HCT116 (cell line): Measurements from ENCODE around the gene SMS. TPM values are rescaled to one million over a fixed set of nuclear protein-coding genes. Genes with fewer than 3 reads are reported as not detected.

Source experiments
- ATAC-seq: fragments of 200-7000 bp; cut with Tn5 transposase; 2 replicates; pipeline ENCODE4 v1.9.1; 2020; ENCODE audit warnings: mild to moderate bottlenecking, moderate library complexity
- BruUV-seq: library from RNA; stranded (reverse); fragments of 400-500 nt; replicated peaks from 2 replicates; lab custom pipeline; 2021; lab: Mats Ljungman, UMichigan
- CTCF ChIA-PET: fragments of 300-600 bp; sonication (Branson Sonifier 250); formaldehyde crosslinking; loops from one replicate; lab custom pipeline; 2021; ENCODE audit warnings: antibody characterized with exemption; lab: Charles Lee
- POLR2A ChIA-PET: fragments of 300-600, 350-600 bp; sonication (Branson Sonifier 250); formaldehyde crosslinking; loops from one replicate; lab custom pipeline; 2021; ENCODE audit warnings: antibody characterized with exemption; lab: Charles Lee
- RAD21 ChIA-PET, 2 experiments: fragments of 300-600 bp; sonication (Branson Sonifier 250); formaldehyde crosslinking; loops; one replicate each; lab custom pipeline; 2023; ENCODE audit warnings: low total read pairs in 2 of 2; ENCODE audit not compliant: uncharacterized antibody in 2 of 2, unreplicated experiment in 2 of 2, low non-redundant PET in 1 of 2; lab: Charles Lee
- DNase-seq: peaks from one replicate; pipeline ENCODE4 v3.0.0-alpha.2; 2010; ENCODE audit warnings: low read depth, low spot score
- H2AFZ ChIP-seq: fragments of 200-600 bp; shearing (Covaris generic), sonication (generic); 2 replicates; pipeline ENCODE4 v1.6.1; 2017; ENCODE audit warnings: low read depth, mixed run types, mixed read lengths, antibody characterized with exemption, low read length; ENCODE audit not compliant: poor library complexity, severe bottlenecking
- H3K27ac ChIP-seq: 2 replicates; pipeline ENCODE4 v1.5.1; 2012; ENCODE audit warnings: low read depth, low read length
- H3K27me3 ChIP-seq: fragments of 200-600 bp; sonication (generic); 2 replicates; pipeline ENCODE4 v1.6.1; 2016; ENCODE audit warnings: mixed run types, low read length, mixed read lengths; ENCODE audit not compliant: insufficient read depth
- H3K36me3 ChIP-seq, 2 experiments: fragments of 200-500 bp in 1 of 2; fragments of 200-600 bp in 1 of 2; sonication (Bioruptor generic) in 1 of 2; sonication (generic) in 1 of 2; 2 replicates each; pipeline versions ENCODE4 v1.5.1 to v1.6.1; 2014 to 2016; ENCODE audit warnings: low read length in 2 of 2, inconsistent platforms in 1 of 2, mixed read lengths in 1 of 2, mixed run types in 1 of 2; ENCODE audit not compliant: insufficient read depth in 2 of 2, control insufficient read depth in 1 of 2
- H3K4me1 ChIP-seq, 2 experiments: fragments of 200-600 bp in 1 of 2; sonication (generic) in 1 of 2; 2 replicates each; pipeline versions ENCODE4 v1.5.1 to v1.6.1; 2012 to 2017; ENCODE audit warnings: low read length in 2 of 2, inconsistent platforms in 1 of 2, mild to moderate bottlenecking in 1 of 2, mixed read lengths in 1 of 2, mixed run types in 1 of 2, moderate library complexity in 1 of 2; ENCODE audit not compliant: insufficient read depth in 2 of 2, control insufficient read depth in 1 of 2
- H3K4me2 ChIP-seq: fragments of 200-600 bp; sonication (generic); 2 replicates; pipeline ENCODE4 v1.6.1; 2017; ENCODE audit warnings: mixed run types, low read length, mixed read lengths
- H3K4me3 ChIP-seq, 2 experiments: fragments of 200-600 bp in 1 of 2; sonication (generic) in 1 of 2; replicated peaks in 1 of 2; 2 replicates each; pipeline ENCODE4 v1.5.1; 2011 to 2016; ENCODE audit warnings: low read length in 2 of 2, control low read depth in 1 of 2, low read depth in 1 of 2, mild to moderate bottlenecking in 1 of 2, mixed read lengths in 1 of 2, mixed run types in 1 of 2
- H3K79me2 ChIP-seq: fragments of 200-600 bp; sonication (generic); 2 replicates; pipeline ENCODE4 v1.6.1; 2017; ENCODE audit warnings: mild to moderate bottlenecking, mixed run types, low read length, moderate library complexity, mixed read lengths; ENCODE audit not compliant: insufficient read depth
- H3K9ac ChIP-seq: fragments of 200-600 bp; sonication (generic); 2 replicates; pipeline ENCODE4 v1.6.1; 2016; ENCODE audit warnings: low read length, mixed read lengths
- H3K9me2 ChIP-seq: fragments of 200-600 bp; sonication (generic), shearing (Covaris generic); 2 replicates; pipeline ENCODE4 v1.6.1; 2017; ENCODE audit warnings: mixed run types, mild to moderate bottlenecking, moderate library complexity; ENCODE audit not compliant: insufficient read depth
- H3K9me3 ChIP-seq, 2 experiments: fragments of 200-500 bp in 1 of 2; fragments of 200-600 bp in 1 of 2; sonication (Bioruptor generic) in 1 of 2; sonication (generic) in 1 of 2; 2 replicates each; pipeline ENCODE4 v1.6.1; 2014 to 2017; ENCODE audit warnings: low read length in 2 of 2, mixed read lengths in 2 of 2, inconsistent platforms in 1 of 2, low read depth in 1 of 2, mild to moderate bottlenecking in 1 of 2, mixed run types in 1 of 2, moderate library complexity in 1 of 2; ENCODE audit not compliant: control insufficient read depth in 1 of 2, insufficient read depth in 1 of 2
- H4K20me1 ChIP-seq: fragments of 200-600 bp; sonication (generic), shearing (Covaris generic); 2 replicates; pipeline ENCODE4 v1.6.1; 2017; ENCODE audit warnings: mixed run types, mild to moderate bottlenecking, moderate library complexity; ENCODE audit not compliant: insufficient read depth
- EGR1 ChIP-seq: IDR thresholded peaks from 2 replicates; pipeline ENCODE4 v1.6.1; 2012; ENCODE audit warnings: low read depth
- ELF1 ChIP-seq: IDR thresholded peaks from 2 replicates; pipeline ENCODE4 v1.6.1; 2012; ENCODE audit warnings: low read depth, borderline replicate concordance
- EZH2 ChIP-seq: fragments of 200-600 bp; sonication (generic); IDR thresholded peaks from 2 replicates; pipeline ENCODE4 v1.6.1; 2017; ENCODE audit warnings: antibody characterized with exemption, mixed run types
- EZH2phosphoT487 ChIP-seq: fragments of 200-600 bp; IDR thresholded peaks from 2 replicates; pipeline ENCODE4 v1.6.1; 2018; ENCODE audit warnings: antibody characterized with exemption, borderline replicate concordance
- FOSL1 ChIP-seq: IDR thresholded peaks from 2 replicates; pipeline ENCODE4 v1.6.1; 2012; ENCODE audit warnings: low read depth
- JUND ChIP-seq: IDR thresholded peaks from 2 replicates; pipeline ENCODE4 v1.6.1; 2012
- POLR2A ChIP-seq: IDR thresholded peaks from 2 replicates; pipeline ENCODE4 v1.7.0; 2011; ENCODE audit warnings: borderline replicate concordance; ENCODE audit not compliant: insufficient read depth, insufficient read length; ENCODE audit errors: extremely low read depth
- POLR2AphosphoS5 ChIP-seq: IDR thresholded peaks from 2 replicates; pipeline ENCODE4 v1.6.1; 2011; ENCODE audit warnings: mild to moderate bottlenecking, low read depth, low read length, moderate library complexity
- RAD21 ChIP-seq: IDR thresholded peaks from 2 replicates; pipeline ENCODE4 v1.6.1; 2012; ENCODE audit warnings: low read depth, mild to moderate bottlenecking
- SIN3A ChIP-seq: IDR thresholded peaks from 2 replicates; pipeline ENCODE4 v1.6.1; 2012; ENCODE audit warnings: low read depth
- TCF7L2 ChIP-seq: IDR thresholded peaks from 2 replicates; pipeline ENCODE4 v1.7.0; 2011; ENCODE audit warnings: borderline replicate concordance, inconsistent platforms; ENCODE audit not compliant: insufficient read depth, insufficient read length; ENCODE audit errors: extremely low read depth
- YY1 ChIP-seq: IDR thresholded peaks from 2 replicates; pipeline ENCODE4 v1.6.1; 2011; ENCODE audit warnings: low read length, low read depth, moderate library complexity, mild to moderate bottlenecking; ENCODE audit not compliant: insufficient replicate concordance; ENCODE audit errors: extremely low read depth
- ZFX ChIP-seq: fragments of 450-650 bp; IDR thresholded peaks from 2 replicates; pipeline ENCODE4 v1.6.1; 2017
- intact Hi-C: fragments of 100-400 bp; cut with micrococcal nuclease; formaldehyde crosslinking; loops from 2 replicates; pipeline ENCODE4 v1.10.0; 2022
- total RNA-seq: library from RNA; stranded (reverse); gene quantifications from one replicate; pipeline ENCODE4 v1.2.1, GENCODE V29; 2021; ENCODE audit not compliant: unreplicated experiment
- TF ChIP-seq, protein P1 (sequence below): IDR thresholded peaks from 2 replicates; pipeline ENCODE4 v1.6.1; 2012; ENCODE audit warnings: low read depth
- TF ChIP-seq, protein P2 (sequence below): IDR thresholded peaks from 2 replicates; pipeline ENCODE4 v1.6.1; 2012

The SMS gene
- total RNA-seq, 1 experiment from 2014 or later: 164 TPM

DNA sequence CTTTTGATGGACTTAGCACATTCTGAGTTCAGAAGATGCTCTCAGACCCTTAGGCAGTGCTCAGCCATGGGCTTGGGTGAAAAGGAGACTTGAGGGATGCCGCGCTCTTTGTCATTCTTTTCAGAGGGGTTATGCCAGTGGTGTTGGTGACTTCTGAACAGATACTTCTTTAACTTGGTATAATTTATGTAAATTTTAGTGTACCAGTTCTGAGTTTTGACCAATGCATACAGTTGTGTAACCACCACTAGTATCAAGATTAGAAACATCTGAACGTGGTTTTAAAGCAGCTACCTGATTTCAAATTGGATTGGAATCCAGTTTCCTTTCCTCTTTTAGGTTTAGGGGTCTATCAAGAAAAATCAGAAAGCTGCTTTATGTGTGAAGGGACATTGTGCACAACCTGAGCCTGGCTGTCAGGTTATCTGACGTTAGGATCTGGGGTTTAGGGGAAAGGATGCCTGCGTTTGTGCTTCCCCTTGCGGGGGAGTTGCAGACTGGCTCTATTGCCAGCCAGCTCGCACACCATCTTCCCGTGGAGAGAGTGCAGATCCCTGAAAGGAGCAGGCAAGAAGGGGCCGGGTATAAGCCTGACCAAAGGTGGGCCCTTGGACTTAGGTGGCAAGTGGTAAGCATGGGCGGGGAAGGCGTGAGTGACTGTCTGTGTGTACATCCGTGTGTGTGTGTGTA is 19.0 kb downstream of the SMS start:
- H3K79me2 ChIP-seq: peaks cover 98% of the 10 kb centered on the region
- CTCF ChIA-PET: no interaction called here
- H3K9me3 ChIP-seq: no peaks in the 10 kb centered on the region
- H2AFZ ChIP-seq: no peak overlapping the region
- no peak overlapping the region for H3K4me2 ChIP-seq
- H3K4me3 ChIP-seq: no peak overlapping the region
- DNase-seq (no peak), ATAC-seq (no peak)
- no TSS peak for BruUV-seq
- RAD21 ChIA-PET: no interaction called here
- TF ChIP-seq POLR2AphosphoS5: no peak
- TF ChIP-seq ZFX: no peak
- TF ChIP-seq TCF7L2: no peak
- no peak for TF ChIP-seq YY1
- TF ChIP-seq EZH2phosphoT487: no peak
- no peak for TF ChIP-seq SIN3A
- TF ChIP-seq ELF1: no peak
- no peak for TF ChIP-seq EGR1
- no peak for TF ChIP-seq RAD21
- TF ChIP-seq, protein P1, sequence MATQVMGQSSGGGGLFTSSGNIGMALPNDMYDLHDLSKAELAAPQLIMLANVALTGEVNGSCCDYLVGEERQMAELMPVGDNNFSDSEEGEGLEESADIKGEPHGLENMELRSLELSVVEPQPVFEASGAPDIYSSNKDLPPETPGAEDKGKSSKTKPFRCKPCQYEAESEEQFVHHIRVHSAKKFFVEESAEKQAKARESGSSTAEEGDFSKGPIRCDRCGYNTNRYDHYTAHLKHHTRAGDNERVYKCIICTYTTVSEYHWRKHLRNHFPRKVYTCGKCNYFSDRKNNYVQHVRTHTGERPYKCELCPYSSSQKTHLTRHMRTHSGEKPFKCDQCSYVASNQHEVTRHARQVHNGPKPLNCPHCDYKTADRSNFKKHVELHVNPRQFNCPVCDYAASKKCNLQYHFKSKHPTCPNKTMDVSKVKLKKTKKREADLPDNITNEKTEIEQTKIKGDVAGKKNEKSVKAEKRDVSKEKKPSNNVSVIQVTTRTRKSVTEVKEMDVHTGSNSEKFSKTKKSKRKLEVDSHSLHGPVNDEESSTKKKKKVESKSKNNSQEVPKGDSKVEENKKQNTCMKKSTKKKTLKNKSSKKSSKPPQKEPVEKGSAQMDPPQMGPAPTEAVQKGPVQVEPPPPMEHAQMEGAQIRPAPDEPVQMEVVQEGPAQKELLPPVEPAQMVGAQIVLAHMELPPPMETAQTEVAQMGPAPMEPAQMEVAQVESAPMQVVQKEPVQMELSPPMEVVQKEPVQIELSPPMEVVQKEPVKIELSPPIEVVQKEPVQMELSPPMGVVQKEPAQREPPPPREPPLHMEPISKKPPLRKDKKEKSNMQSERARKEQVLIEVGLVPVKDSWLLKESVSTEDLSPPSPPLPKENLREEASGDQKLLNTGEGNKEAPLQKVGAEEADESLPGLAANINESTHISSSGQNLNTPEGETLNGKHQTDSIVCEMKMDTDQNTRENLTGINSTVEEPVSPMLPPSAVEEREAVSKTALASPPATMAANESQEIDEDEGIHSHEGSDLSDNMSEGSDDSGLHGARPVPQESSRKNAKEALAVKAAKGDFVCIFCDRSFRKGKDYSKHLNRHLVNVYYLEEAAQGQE: no peak
- no peak for TF ChIP-seq POLR2A
- TF ChIP-seq FOSL1: no peak
- TF ChIP-seq JUND: no peak
- TF ChIP-seq, protein P2, sequence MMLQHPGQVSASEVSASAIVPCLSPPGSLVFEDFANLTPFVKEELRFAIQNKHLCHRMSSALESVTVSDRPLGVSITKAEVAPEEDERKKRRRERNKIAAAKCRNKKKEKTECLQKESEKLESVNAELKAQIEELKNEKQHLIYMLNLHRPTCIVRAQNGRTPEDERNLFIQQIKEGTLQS: no peak
- no peak for TF ChIP-seq EZH2
- POLR2A ChIA-PET: no interaction called here
- H3K27ac ChIP-seq: no peak overlapping the region
- no peaks in the 10 kb centered on the region for H3K36me3 ChIP-seq
- H3K4me1 ChIP-seq: no peaks in the 10 kb centered on the region
- intact Hi-C loops: no loop called here
- H3K9me2 ChIP-seq: no peaks in the 10 kb centered on the region
- peaks cover 8% of the 10 kb centered on the region; the same call in 1 of the 2 replicates for H4K20me1 ChIP-seq
- no peak overlapping the region for H3K9ac ChIP-seq
- no peaks in the 10 kb centered on the region for H3K27me3 ChIP-seq
